Stimulated activated CD4-positive, alpha-beta T cell treated with anti-CD3 and anti-CD28 coated beads, TNF-alpha, amount 100 ng/mL, for 1 hour (primary cell): ENCODE measurements around the gene IGSF9B.

Experiments used
- DNase-seq, 3 donors: peaks; one replicate each; pipeline ENCODE4 v3.0.0-alpha.2; 2020; ENCODE audit warnings: low read depth in 3 of 3, low spot score in 1 of 3

Gene IGSF9B

DNA sequence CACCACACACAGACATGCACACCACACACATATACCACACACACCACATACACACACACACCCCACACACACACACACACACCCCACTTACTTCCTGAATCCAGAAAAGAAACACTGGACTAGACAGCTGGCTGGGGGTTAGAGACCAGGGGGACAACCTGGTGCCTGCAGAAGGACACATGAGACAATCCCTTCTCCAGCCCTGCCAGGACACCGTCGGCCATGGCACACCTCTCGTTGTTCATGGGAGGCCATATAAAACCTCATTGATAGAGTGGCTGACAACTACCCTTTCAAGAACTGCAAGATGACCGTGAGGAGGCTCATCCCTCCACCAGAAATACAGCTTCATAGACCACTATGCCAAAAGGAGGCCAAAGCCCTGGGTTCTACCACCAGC, 54.3 kb downstream of the IGSF9B start:
- no peak for DNase-seq

GRCh38 chr11:133901999-133902398, 54.8 kb downstream of the IGSF9B start:
- no peak for DNase-seq

GRCh38 chr11:133901316-133901715, 55.5 kb downstream of the IGSF9B start:
- no peak for DNase-seq

DNA sequence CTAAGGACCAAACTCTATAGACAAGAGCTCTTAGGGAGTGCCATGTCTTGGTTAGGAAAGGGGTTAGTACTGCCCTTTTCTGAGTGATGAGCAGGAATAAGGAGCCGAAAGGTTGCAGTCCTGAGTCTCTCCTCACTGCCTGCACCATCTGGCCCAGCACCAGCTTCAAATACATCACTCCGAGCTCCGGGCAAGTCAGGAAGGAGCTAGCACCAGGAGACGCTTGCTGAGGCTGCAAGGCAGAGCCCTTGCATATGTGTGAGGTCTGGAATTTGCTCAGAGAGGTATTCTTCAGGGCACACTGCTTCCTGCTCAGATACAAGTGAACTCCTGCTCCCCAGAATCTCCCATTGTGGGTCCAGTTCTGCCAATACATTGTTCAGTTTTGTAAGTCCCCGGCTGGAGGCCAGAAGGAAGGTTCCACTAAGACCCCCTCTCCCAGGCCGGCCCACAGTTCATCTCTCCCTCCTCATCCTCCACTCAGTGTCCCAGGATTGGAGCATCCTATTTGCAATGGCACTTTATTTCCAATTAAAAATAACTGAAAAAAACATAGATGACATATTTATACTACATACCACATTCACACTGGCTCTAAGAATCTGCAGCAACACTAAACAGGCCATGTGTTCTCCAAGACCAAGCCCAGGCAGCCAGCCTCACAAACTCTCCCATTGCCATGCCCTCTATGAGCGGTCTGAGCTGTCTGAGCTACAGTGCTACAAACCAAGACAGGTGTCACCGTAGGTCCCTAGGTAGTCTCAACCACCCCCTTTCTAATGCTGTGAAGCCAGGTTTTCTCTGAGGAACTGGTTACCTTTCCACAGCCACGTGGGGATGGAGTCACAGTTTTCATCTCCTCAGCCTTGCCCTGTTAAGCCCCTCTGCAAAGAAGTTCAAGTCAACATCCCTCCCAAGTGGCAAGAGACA, 56.3 kb downstream of the IGSF9B start:
- DNase-seq = no peak

DNA sequence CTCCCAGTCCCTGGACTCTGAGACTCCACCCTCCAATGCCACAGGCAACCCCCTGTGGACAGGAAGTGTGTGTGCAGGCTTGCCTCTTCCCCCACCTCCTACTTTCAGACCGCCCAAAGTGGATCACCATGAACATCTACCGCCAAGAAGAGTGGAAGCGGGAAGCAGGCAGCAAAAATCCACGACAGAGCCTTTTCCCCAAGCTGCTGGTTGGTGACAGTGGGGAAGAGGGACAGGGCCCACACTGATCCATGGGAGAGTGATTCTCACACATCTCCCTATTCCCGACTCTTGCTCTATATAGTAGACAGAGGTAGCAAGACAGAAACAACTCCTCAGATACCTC, 58.0 kb downstream of the IGSF9B start:
- DNase-seq = no peak

DNA sequence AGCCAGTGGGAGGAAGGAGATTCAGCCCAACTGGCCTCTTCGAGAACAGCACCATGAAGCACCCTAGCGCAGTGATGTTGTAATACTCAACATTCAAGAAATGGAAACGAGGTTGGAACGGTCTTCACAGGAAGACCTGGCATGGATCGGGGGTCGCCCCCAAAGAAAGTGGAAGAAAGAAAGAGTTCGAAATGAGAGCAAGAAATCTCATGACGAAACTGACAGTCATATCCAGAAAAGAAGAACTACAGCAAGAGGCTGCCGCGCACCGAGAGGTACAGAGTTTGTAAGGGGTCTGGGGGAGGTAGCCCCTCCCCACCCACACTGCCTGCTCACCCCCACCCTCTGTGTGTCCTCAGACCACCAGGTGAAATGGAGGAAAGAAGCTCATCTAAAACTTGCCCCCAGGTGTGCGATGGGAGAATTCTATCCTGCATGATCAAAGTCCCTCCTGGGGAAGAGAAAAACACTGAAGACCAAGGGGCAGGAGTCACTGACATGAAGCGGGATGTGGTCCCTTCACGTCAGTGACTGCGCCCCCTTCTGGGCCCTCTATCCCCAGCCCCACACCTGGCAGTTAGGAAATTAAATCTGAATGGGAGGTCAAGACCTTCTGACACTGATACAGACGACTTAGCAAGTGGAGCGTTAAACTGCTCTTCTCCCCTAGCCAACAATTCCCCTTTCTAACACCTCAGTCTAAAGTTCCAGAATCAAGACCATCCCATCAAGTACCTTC, 58.6 kb downstream of the IGSF9B start:
- DNase-seq = no peak

DNA sequence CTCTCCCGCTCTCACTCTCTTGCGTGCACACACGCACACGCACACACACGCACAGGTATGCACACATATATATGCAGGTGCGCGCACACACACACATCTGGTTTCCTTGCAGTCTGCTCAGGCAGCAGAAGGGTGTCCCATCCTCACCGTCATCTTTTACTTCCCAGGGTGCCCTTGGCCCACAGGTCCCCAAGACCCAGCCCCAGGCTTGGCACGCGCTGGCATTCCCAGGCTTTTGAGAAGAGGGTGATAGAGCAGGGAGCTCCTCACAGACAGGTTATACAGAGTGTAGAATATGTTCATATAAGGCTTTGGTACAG, 59.5 kb downstream of the IGSF9B start:
- DNase-seq = no peak

DNA sequence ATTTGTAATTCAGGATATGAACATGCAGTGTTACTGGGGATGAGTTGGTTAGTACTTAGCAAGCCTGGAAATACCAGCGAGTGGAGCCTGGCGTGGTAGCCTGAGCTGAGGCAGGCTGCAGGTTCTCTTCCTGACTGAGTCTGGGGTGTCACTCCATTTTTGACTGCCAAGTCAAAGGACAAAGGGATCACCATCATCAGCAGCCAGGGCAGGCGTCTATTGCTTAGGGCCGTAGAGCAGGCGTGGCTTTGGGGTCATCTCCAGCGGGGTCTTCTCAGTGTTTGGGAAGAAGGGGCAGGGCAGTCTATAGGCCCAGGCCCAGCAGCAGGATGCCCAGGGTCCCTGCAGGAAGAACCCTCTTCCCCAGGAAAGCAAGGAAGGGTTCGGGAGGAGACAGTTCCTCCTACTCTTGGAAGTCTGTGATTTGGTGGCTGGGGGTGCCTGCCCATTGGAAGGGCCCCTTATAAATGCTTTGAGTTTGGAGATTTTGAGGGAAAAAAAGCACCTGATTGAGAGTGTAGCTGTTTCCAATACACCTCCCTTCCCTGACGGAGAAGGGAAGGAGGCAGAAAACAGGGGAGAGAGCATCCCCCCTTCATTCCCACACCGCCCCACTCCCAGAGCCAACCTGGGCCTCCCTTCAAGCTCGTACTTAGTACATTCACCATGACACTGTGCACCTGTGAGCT, 60.0 kb downstream of the IGSF9B start:
- DNase-seq = no peak

DNA sequence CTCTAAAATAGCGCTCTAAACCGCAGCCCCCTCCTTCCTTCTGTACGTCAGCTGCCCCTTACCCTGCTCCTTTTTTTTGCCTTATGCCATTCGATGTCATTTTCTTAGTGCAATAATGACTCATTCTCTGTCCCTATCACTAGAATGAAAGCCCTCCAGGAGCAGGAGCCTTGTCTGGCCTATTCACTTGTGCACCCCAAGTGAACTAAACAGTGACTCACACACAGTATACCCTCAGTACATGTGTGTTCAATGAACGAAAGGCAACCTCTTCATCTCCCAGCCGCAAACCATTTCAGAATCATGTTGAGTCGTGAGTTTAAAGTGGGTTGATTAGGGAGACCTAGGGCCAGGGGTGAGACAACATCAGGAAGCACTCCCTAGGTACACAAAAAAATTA, 60.7 kb downstream of the IGSF9B start:
- DNase-seq = no peak

DNA sequence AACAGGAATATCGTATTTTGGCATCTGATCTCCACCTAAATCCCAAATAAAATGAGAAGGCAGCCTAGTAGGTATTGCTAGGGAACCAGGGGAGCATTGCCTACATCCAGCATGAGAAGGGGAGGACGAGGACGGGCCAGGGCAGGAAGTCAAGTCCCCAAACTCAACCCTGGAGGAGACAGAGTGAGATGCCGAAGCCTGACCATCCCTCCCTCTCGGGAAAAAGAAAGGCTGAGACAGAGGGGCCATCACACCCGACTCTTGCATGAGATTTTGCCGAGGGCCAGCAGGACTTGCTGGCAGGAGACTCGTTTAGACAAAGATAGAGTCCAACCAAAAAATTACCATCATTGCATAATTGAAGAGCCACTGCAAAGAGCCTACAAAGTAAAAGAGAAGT, 61.2 kb downstream of the IGSF9B start:
- DNase-seq = no peak

DNA sequence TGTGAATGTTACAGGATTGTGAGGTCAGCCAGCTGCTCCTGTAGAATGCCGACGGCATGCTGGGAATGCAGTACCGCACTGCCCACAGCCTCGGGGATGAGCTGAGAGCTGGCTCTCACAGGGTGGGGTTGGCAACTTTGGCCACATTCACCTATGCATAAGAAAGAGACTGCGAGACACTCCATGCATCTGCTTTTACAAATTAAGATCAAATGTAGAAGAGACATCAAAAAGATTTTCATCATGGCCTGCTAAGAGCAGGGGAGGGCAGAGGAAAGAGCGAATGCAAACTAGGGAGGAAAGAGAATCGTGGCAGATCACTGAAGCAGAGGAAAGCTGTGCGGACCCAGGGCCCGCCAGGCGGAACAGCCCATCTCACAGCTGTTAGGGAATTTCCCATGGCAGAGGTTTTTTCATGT, 61.7 kb downstream of the IGSF9B start:
- DNase-seq = no peak

DNA sequence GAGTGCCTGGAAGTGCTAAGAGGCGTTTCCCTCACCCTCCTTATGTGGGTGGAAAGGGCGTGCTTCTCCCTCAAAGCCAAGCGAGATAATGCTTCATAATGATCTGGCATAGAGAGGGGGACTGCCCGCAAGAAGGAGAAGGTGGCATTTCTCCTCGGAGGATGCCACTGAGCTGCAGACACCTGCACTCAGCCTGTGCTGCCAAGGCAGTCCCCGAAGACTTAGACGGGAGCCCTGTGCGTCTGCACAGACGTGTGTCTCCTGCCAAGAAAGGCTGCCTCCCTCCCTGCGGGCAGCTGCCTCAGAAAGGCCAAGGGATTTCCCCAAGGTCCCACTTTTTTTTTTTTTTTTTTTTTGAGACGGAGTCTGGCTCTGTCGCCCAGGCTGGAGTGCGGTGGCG, 63.4 kb downstream of the IGSF9B start:
- DNase-seq = no peak

- no peak for DNase-seq
Measured at GRCh38 chr11:133892584-133893380, 64.0 kb downstream of the IGSF9B start.

DNA sequence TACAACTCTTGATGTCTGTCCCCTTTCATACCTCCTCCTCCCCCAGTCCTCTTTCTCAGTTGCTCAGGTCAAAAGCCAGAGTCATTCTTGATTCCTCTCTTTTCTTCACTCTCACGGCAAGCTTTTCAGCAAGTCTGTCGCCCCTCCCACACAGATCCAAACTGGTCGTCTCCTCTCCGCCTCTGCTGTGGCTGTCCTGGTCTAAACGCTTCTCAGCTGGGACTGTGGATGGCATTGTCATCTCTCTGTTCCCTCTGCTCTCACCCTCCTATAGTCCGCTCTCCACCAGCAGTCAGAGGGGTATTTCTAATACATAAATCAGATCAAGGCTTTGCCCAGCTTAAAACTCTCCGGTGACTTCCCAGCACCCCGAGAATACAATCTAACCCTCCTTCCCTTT, 64.6 kb downstream of the IGSF9B start:
- DNase-seq = no peak

- no peak for DNase-seq
Measured at GRCh38 chr11:133889893-133890292, 66.9 kb downstream of the IGSF9B start.

DNA sequence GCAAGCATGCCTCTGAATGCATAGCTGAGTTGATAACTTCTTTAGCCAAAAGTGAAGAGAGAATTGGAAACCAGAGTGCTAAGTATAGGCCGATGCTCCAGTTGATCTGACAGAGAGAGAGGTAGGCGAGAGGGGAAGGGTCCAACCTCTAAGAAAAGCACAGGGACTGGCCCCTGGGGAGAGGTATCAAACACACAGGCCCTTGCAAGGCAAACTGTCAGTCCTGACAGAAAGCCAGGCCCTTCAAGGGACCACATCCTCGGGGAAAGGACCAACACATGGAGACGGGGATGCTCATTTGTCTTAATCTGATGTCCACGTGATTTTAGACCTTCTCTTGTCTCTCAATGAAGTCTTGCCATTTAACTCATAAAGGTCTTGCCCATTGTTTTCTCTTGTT, 67.6 kb downstream of the IGSF9B start:
- no peak for DNase-seq

DNA sequence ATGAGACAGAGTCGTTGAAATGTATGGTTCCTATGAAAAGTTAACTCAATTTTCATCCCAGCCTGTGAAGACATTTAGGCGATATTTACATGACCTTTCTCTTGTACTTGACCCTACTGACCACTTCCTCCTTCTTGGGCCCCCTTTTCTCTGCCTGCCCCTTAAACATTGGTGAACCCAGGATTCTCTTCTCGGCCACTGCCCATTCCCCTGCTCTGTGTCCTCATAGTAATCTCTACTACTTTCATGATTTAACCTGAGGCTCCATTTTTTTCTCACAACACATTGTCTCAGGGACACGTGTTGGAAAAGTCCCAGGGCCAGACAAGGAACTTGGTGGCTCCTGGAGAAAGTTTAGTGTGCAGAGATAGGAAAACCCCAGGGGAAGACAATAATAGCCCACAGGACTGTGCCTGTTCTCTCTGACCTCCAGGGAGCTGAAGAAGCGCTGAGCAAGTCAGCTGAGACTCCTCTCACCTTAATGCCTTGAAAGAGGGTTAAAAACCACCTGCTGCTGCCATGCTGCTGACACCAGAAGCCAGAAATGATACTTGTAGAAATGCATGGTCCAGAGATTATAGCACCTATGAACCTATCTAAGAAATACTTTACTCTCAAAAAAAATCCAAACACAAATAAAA, 69.0 kb downstream of the IGSF9B start:
- no peak for DNase-seq

DNA sequence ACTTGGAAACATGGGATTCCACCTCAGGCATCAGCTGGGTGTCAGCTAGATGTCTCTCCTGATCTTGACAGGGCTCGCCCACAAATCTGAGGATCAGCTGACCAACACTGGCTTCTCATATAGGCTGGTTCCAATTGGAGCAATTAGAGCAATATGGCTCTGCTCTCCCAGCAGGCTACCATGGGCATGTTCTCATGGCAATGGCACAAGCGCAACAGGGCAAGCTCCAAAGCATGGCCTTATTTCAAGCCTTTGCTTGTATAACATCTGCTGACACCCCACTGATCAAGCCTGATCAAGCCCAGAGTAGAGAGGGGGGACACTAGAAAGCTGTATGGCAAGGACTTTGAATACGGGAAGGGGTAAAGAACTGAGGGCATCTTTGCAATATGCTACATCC, 70.7 kb downstream of the IGSF9B start:
- DNase-seq = no peak

DNA sequence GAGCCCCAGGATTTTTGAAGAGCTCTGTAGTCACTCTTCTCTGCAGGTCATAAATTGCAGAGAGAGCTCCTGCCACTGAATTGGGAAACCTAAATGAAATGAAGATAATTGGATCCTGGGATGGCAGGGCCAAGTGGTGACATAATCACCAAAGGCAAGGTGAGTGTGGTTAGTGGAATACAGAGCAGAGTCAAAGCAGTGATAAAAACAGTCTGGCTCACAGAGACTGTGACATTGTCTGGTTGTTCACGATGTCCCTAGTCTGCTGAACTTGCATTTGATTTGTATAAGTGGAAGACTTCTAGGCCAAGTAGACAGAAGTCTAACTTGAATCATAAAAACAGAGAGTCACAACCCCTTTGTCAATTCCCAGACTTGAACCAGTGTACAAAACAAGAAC, 84.6 kb downstream of the IGSF9B start:
- no peak for DNase-seq

GRCh38 chr11:133867456-133867855, 89.3 kb downstream of the IGSF9B start:
- DNase-seq = no peak

DNA sequence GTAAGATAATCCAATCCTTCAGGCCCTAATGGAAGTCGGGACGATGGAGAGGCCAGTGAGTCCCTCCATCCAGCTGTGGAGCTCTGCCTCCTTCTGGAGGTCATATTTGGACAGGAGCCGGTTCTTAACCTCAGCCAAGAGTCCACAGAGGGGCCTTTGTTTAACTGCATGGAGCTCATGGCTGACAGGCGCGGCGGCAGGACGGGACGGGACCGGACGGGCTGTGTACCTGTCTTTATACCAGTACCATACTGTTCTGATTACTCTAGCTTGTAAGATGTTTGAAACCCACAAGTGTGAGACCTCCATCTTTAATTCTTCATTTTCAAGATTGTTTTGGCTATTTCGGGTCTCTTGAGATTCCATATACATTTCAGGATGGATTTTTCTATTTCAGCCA, 91.3 kb downstream of the IGSF9B start:
- DNase-seq = no peak
